Stimulated activated CD4-positive, alpha-beta T cell treated with anti-CD3 and anti-CD28 coated beads, Interleukin-1b, Interleukin-23, amount 100 ng/mL, for 24 hours (primary cell): ENCODE results near the gene C1orf198.
"Not testable (repeated sequence)": the region's sequence is repeated elsewhere in the genome, so short reads cannot be mapped to it uniquely, and the experiment has no call there.

ENCODE experiments used
- DNase-seq, 4 experiments: peaks; one replicate each; pipeline ENCODE4 v3.0.0-alpha.2; 2020; ENCODE audit warnings: low read depth in 4 of 4, low spot score in 1 of 4

Gene C1orf198

DNA sequence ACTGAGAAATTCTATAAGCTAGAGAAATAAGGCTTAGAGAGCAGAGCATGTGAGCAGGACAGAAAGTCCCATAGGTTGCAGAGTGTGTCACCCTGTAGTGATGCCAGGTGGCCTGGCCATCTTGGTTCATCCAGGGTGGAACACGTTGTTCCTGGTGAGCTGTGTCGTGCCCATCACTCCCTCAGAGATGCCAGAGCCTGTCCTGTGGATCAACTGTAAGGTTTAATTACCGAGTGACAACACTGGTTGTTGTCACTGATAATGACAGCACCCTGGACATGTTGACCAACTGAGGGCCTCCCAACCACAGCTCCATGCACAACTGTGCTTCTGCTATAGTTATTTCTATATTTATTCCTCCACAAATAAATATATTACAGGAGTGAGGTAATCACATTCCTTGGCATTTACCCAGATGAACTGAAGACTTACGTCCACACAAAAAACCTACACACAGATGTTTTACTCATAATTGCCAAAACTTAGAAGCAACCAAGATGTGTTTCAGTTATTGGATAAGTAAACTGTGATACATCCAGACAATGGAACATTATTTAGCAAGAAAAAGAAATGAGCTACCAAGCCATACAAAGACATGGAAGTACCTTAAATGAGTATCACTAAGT, 6.2 kb downstream of the C1orf198 start:
- no peak for DNase-seq

DNA sequence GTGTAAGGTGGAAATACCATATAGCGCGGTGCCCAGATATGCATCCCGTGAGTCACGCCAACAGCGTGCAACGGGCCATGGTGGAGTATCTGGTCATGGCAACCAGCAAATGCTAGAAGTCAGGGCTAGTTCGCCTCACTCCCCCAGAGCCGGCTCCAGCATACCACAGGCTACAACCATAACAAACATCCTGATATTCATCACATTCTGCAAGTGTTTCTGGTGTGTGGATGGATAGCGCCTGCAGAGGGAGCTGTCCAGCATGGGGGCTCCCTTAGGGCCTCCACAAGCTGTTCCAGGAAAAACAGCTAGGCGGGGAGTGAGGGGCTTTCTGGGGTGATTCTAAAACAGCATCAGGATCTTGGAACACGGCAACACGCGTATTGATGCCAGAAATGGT, 6.8 kb downstream of the C1orf198 start:
- DNase-seq, result no peak

DNA sequence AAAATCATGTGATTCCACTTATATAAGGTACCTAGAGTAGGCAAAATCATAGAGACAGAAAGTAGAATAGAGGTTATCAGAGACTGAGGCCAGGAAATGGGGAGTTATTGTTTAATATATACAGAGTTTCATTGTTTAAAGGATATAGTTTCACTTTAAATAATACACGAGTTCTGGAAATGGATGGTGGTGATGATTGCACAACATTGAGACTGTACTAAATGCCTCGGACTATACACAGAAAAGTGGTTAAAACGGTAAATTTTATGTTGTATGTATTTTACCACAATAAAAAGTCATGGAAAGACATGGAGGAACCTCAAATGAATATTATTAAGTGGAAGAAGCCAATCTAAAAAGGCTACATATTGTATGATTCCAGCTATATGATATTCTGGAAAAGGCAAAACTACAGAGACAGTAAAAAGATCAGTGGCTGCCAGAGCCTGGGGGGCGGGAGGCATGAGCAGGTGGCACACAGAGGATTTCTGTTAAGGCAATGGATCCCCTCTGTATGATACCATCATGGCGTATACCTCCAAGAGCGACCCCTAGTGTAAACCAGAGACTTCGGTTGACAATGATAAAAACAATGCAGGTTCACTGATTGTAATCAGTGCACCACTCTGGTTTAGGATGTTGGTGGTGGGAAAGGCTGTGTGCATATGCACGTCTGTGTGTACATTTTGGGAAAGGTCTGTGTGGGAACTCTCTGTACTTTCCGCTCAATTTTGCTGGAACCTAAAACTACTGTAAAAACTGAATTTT, 7.5 kb downstream of the C1orf198 start:
- DNase-seq, result no peak

DNA sequence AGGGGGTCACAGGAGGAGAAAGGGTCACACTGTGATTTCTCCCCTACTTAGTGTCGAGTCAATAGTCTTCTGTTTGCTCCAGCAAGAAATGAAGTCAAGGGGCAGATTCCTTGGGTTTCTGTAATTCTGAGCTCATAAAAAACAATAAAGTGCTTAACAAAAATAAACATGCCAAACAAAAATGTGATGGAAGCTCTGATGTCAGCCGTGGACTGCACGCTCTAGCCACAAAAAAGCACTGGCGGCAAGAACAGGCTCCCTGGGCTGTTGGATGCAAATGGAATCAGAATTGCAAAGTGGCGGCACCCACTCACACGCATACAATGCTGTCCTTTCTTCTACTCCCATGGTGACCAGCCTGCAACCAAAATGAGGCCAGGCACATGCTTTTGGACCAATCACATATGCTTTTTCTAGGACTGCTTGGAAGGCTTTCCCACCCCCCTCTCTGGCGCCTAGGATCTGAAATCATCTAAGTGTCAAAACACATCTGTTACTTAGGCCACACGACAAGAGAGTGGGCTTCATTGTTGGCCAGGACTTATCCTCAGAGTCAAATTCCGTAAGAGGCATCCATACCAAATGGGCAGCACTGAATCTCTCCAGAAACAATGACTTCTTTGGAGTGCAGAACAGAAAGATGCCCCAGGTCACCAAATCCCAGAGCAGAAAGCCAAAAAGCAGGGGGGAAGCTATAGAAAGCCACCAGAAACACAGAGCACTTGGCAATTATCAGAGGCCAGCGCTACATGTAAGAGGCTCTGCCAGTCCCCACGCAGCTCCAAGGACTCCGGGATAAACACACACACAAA, 9.2 kb downstream of the C1orf198 start:
- DNase-seq, result no peak

DNA sequence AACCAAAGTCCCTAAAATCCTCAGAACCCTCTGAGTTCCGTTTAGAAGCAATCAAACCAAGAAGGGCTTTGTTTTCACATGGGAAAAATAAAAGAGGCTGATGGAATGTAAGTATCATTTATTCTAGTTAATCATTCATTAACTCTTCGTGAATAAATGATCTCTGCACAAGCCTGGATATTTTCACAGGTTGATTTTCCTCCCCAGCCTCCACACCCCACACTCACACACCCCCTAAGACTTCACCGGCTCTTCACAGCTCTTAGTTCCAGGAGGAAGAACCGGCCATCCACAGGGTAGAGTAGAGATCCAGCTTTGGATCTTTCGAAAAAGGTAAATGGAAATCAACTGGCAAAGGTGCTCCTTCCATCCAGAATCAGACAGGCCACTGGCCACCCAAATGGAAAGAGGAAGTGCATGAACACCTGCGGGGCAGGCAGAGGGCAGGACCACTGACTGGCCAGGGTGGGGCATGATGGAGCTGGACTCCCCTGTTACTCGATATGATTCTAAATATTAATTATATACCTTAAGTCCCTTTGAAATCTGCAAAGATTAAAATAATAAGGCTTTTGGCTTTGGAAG, 10.0 kb downstream of the C1orf198 start:
- no peak for DNase-seq

DNA sequence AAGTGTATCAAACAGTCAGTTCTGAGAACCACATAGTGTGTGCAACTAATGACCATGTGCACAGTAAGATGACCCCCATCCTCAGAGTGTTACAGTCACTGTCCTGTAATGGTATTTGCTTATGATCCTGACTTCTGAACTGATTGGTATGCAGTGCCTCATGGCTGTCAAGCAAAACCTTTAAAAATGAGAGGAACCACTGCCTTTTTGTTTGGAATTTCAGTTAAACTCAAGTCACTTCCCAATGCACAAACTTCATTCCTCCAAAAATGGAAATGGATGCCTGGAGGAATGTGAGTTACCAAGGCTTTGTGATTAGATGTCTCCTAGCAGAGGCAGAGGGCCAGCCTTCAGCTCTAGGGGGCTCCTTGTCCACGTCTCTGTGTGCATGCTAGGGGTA, 10.5 kb downstream of the C1orf198 start:
- no peak for DNase-seq

DNA sequence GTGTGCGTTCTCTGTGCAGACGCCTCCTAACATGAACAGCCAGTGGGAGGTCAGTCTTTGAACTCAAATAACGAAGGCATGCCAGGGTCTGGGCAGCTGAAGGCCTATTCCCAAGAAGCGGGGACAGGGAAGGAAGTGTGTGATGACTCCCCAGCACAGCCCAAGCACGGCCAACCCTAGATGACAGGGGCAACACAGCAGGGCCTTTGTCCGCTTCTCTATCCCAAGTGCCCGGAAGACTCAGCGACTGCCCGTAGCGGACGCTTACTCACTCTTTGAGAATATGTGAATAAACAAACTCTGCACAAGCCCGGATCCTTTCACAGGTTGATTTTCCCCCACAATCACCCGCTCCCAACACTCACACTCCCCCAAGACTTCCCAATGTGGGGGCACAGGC, 11.2 kb downstream of the C1orf198 start:
- no peak for DNase-seq

DNA sequence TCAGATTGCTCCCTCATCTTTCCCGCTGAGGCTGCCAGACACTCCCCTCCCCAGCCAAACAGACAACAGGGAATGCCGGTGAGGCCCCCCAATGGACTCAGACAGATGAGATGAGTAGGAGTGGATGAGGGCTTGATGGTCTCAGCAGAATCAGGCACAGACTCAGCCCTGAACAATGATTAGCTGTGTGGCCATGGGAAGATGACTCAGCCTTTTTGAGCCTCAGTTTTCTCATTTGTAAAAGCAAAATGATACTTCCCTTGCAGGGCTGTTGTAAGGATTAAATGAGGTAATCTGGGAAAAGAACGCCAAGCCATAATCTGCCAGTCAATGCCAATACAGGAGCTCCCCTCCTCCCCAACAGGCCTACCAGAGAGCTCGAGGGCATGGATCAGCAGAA, 12.4 kb downstream of the C1orf198 start:
- DNase-seq, result no peak

- DNase-seq, result no peak
Observed at GRCh38 chr1:230854423-230854822, 13.9 kb downstream of the C1orf198 start.

GRCh38 chr1:230853731-230854130, 14.6 kb downstream of the C1orf198 start:
- DNase-seq, result no peak

DNA sequence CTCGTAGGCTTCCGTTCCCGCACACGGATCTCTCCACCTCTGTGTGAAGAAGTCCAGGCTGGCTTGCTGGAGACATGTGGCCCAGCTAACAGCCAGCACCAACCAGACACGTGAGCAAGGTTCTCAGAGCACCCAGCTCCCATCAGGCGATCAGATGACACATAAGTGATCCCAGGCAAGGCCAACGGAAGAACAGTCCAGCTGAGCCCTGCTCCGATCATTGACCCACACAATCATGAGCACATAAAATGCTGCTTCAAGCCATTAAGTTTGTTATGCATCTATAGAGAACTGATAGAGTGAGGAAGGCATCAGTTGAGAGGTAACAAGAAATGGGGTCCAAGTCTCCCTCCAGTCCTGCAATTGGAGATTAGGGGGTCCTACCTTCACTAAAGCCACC, 15.4 kb downstream of the C1orf198 start:
- DNase-seq, result no peak

DNA sequence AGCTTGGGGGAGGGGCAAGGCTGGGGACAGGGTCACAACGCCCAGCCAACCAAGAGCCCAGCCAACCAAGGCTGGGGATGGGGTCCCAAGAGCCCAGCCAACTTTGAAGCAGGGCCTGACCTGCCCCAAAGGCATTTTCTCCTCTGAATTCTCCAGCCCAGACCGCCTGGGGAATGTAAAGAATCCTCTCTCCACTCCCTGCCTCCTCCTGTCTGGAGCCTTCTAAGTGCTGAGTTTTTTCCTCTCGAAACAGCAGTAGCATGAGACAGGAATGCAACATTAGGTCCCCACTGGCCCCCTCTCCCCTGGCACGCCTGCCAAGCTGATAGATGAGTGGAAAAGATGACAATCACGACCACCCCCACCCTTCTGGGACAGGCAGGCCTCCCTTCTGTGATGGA, 17.0 kb downstream of the C1orf198 start:
- DNase-seq, result no peak

GRCh38 chr1:230850547-230850946, 17.8 kb downstream of the C1orf198 start:
- DNase-seq, result no peak

- no peak for DNase-seq
Observed at GRCh38 chr1:230849451-230850224, 18.7 kb downstream of the C1orf198 start.

- DNase-seq, result no peak
Observed at GRCh38 chr1:230848235-230848634, 20.1 kb downstream of the C1orf198 start.

- not testable (repeated sequence) for DNase-seq
Observed at GRCh38 chr1:230845184-230845583, 23.1 kb downstream of the C1orf198 start.

DNA sequence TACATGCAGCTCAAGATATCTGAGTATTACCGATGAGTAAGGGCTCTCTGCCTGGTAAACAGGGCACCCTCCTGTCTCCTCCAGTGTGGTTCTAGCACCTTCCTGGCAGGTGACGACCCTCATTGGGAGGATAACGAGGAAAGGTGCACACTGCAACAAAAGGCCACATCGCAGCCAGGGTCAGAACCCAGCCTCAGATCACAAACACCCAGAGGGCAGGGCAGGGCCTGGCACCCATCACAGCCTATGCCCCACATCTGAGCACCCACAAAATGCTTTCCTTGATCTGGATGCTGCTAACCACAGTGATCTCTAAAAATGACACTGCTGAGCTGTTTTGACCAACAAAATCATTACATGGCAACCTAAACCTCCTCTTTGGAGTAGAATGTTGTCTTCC, 23.8 kb downstream of the C1orf198 start:
- no peak for DNase-seq

DNA sequence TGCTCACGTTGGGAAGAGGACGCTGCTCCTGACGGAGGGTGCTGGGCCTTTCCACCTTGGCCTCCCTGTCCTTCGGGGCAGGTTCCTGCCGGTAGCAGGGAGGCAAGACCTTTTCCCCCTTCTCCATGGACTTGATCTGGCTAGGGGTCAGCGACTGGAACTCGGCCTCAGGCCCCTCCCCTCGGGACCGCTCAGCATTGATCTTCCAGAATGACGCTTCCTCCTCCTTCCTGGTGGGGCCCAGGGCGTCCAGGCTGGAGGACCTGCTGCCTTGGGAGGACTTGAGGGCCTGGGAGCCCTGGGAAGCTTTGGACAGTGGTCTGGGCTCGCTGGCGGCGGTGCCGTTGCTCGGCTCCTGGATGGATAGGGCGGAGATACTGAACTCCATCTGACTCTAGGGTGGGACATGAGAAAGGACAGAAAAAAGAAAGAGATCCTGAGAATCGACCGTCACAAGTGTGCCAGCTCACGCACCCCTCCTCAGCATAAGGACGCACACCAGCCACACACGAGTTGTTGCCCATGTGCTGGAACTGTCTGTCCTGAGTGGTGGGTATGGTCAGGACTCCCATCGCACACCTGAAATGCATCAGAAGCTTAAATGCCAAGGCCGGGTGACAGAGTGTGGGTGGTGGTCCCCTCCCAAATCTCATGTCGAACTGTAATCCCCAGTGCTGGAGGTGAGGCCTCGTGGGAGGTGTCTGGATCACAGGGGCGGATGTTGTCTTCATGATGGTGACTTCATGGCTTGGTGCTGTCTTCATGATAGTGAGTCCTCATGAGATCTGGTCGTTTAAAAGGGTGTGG, 24.6 kb downstream of the C1orf198 start:
- DNase-seq, result no peak

GRCh38 chr1:230842801-230843200, 25.5 kb downstream of the C1orf198 start:
- DNase-seq, result no peak

DNA sequence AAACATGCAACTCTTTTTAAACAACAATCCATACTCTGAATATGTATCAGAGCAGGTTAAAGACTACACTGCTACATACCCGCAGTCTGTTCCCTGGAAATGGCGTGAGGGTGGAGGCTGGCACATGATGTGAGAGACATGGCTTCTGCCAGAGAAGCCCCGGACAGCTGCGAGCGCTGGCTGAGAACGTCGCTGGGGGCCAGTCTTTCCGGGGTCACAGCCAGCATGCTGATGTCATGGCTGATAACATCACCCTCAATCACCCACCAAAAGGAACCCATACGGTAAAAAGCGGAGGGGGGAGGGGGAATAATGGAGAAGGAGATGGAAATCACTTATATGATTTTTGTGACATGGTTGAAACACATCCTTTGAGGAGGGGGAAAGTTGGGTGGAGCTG, 29.1 kb downstream of the C1orf198 start:
- no peak for DNase-seq
